HG03565 (cell line): ENCODE results near the gene IRX4.

Source experiments
- ATAC-seq: cut with Tn5 transposase; IDR thresholded peaks from one replicate; pipeline ENCODE4 v1.9.1; 2021; ENCODE audit warnings: mild to moderate bottlenecking, moderate library complexity; ENCODE audit not compliant: unreplicated experiment

Gene IRX4

GRCh38 chr5:1892685-1893445 is 10.1 kb upstream of the IRX4 start:
- no peak for ATAC-seq

GRCh38 chr5:1892211-1892610 is 9.5 kb upstream of the IRX4 start:
- ATAC-seq, result no peak

DNA sequence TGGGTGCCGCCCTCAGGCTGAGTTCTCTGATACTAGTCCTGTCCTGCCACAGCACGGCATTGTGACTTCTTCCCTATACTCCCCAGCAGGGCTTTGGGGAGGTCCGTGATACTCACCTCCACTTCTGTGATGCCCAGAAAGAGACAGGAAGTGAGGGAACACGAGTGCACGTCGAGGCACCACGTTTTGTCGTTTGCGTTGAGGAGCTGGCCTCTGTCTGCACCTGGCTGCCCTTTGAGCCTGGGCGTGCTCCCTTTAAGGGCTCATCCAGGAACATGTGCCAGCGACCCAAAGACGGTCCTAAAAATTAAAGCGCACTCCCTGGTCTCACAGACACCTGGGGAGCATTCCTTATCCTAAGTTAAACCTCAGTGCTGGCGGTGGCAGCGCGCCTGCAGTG is 8.7 kb upstream of the IRX4 start:
- ATAC-seq, result no peak

DNA sequence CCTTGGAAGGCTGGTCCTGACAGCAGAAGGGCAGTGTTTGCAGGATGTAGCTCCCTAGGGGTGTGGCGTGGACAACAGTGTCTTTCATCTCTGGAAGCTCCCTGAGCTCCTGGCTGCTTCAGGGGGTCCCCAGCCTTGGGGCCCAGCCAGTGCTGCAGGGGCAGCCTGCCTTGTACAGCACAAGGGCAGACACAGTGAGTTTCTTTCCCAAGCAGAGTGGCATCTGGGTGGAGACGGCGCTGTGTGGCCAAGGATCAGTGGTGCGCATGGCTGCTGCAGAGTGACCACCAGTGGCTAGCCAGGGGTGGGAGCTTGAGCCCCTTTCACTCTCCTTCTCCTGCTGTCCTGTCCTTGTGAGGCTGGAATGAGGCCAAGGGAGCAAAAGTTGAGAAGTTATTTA is 7.6 kb upstream of the IRX4 start:
- no peak for ATAC-seq

GRCh38 chr5:1889321-1890065 is 6.8 kb upstream of the IRX4 start:
- no peak for ATAC-seq

DNA sequence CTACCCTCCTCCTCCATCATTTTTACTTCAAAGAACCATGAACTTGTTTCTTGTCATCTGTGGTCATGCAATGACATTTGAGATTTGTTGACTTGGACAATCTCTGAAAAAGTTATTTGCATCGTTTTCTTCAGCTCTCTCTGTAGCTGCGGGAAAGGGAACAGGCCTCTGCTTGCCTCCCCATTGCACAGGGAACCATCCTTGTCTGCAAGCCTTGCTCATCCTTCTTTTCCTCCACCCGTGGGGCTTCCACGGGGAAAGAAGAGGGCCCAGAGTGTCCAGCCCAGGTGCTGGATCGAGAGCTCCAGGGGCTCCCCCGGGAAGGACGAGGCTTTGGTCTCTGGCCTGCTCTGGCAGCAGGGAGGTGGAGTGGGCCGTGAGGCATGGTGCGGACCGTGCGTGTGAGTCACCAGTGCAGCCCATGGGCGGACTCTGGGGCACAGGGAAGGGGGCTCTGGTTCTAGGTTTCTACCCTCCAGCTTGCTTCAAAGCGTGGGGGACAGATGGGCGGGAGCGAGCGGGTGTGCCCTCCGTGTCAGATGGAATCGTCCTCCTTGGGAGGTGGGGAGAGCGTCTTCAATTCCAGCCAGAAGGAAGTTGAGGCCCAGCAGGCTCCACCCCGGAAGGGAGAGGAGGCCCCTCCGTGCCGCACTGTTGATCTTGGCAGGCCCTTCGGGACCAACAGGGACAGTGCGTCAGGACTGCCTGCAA is 6.0 kb upstream of the IRX4 start:
- no peak for ATAC-seq

- no peak for ATAC-seq
Measured at GRCh38 chr5:1887588-1888360, 5.0 kb upstream of the IRX4 start.

- no peak for ATAC-seq
Measured at GRCh38 chr5:1886846-1887587, 4.3 kb upstream of the IRX4 start.

DNA sequence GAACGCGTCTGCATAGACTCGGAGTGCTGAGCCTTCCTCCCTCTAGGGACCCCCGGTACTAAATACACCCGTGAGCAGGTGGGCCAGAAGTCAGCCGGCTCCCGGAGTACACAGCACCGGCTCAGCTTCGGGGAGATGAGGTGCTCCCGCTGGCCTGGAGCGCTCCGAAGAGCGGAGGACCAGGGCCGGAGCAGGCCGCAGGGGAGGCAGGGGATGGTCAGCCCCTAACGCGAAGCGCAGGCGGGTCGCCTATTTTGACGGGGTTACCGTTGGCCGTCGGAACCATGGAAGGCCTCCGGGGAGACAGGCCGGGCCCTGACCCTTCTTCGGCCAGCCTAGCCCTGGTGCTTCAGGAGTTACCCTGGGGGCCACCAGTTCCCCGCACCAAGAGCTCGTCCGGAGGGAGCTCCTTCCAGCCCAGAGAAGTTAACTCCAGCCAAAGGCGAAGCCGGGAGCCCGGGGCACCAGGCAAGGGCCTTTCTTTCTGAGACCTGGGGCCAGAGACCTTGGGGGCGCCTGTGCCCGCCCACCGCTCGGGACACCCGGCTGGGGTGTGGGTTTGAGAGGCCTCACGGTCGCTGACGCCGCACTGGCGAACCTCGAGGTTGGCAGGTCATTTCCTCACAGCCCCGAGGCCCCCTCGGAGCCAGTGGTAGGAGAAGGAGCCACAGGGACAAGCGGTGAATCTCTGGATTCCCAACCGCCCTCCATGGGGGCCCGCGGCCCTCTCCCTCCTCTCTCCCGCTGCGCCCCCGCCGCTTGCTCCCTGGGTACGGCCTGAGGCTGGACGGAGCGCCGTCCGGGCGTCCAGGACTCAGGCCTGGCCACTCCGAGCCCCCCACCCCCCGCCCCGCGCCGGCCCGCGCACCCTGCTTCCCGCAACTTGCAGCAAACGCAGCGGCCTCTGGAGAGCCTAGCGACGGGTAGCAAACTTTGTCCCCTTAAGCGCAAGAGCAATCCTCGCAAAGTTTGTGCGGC is 3.4 kb upstream of the IRX4 start:
- no peak for ATAC-seq

DNA sequence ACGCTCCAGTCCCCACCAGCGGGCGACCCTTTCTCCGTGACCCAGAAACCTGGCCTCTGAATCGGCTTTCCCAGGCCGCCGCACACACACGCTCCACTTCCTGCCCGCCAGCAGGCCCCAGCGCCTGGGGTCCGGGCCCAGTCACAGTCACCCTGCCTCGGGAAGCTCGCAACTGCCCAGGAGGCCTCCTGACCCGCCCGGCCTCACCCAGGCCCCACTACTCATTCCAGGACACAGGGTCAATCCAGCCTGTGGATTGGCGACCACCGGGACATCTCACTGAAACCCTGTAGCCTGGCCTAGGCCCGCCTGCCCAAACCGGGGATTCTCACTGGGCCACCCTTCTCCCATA is 2.7 kb upstream of the IRX4 start:
- ATAC-seq, result no peak

GRCh38 chr5:1884678-1885403 is 2.1 kb upstream of the IRX4 start:
- ATAC-seq, result no peak

GRCh38 chr5:1883925-1884677 is 1.4 kb upstream of the IRX4 start:
- ATAC-seq, result no peak

GRCh38 chr5:1883120-1883924 is 597 bp upstream of the IRX4 start:
- no peak for ATAC-seq

- ATAC-seq, result no peak
Measured at GRCh38 chr5:1881731-1882336, 891 bp downstream of the IRX4 start.

GRCh38 chr5:1881098-1881572 is 1.6 kb downstream of the IRX4 start:
- ATAC-seq, result no peak

DNA sequence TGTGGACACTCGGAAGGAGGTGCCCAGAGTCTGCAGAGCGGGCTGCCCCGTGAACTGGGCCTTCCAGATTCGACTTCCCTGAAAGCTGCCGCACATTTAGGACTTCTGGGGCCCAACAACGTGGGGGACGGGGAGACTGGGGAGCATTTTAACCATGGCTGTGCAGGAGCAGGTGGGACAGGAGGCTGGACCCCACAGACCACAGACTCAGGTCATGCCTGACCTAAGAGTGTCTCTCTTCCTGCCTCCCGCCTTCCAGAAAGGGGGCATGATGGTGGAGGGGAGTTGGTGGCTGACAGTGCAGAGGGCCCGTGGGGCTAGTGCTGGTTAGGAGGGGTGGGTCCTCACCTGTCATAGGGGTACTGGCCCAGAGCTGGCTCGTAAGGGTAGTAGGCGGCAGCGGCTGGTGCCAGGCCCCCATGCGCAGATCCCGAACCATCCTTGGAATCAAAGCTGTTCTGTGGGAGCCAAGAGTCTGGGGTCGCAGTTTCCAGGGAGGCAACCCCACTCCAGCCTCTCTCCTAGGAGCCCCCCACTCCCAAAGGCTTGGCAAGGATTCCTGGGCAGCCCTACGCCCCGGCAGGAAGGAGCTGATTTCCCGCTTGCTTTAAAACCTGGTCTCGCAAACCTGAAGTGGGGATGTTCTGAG is 2.2 kb downstream of the IRX4 start:
- ATAC-seq, result no peak
